HEK293T (cell line): ENCODE data around the gene ADIPOQ.

Experiments
- CTCF ChIA-PET: fragments of 350-600 bp; formaldehyde crosslinking; extraction: SDS; loops from one replicate; lab custom pipeline; 2021; ENCODE audit warnings: antibody characterized with exemption, inconsistent platforms; lab: Yijun Ruan, JAX
- POLR2A ChIA-PET: fragments of 350-600 bp; formaldehyde crosslinking; extraction: SDS; loops from one replicate; lab custom pipeline; 2020; ENCODE audit warnings: antibody characterized with exemption, inconsistent platforms; lab: Yijun Ruan, JAX
- DNase-seq: peaks from one replicate; pipeline ENCODE4 v3.0.0; 2012; ENCODE audit warnings: mixed read lengths; ENCODE audit errors: extremely low spot score
- ARNT ChIP-seq: fragments of 450-650 bp; IDR thresholded peaks from 2 replicates; pipeline ENCODE4 v1.6.1; 2017; ENCODE audit warnings: mild to moderate bottlenecking
- BHLHE40 ChIP-seq: fragments of 450-650 bp; IDR thresholded peaks from 2 replicates; pipeline ENCODE4 v1.6.1; 2016; ENCODE audit warnings: mild to moderate bottlenecking, moderate library complexity, borderline replicate concordance
- CTBP1 ChIP-seq: fragments of 450-650 bp; IDR thresholded peaks from 2 replicates; pipeline ENCODE4 v1.6.1; 2016; ENCODE audit warnings: borderline replicate concordance
- ELF4 ChIP-seq: fragments of 450-650 bp; IDR thresholded peaks from 2 replicates; pipeline ENCODE4 v1.6.1; 2017; ENCODE audit warnings: antibody characterized with exemption
- FOXA1 ChIP-seq: fragments of 450-650 bp; IDR thresholded peaks from 2 replicates; pipeline ENCODE4 v1.6.1; 2016; ENCODE audit warnings: mild to moderate bottlenecking
- FOXK2 ChIP-seq: fragments of 450-650 bp; IDR thresholded peaks from 2 replicates; pipeline ENCODE4 v1.6.1; 2016; ENCODE audit warnings: mild to moderate bottlenecking
- FOXM1 ChIP-seq: fragments of 450-650 bp; IDR thresholded peaks from 2 replicates; pipeline ENCODE4 v1.6.1; 2017; ENCODE audit warnings: mild to moderate bottlenecking, borderline replicate concordance
- HDGF ChIP-seq: fragments of 450-650 bp; IDR thresholded peaks from 2 replicates; pipeline ENCODE4 v1.6.1; 2017; ENCODE audit warnings: antibody characterized with exemption, borderline replicate concordance
- L3MBTL2 ChIP-seq: fragments of 450-650 bp; conservative IDR thresholded peaks from 2 replicates; pipeline ENCODE4 v1.6.1; 2016; ENCODE audit warnings: mild to moderate bottlenecking
- LEF1 ChIP-seq: fragments of 450-650 bp; IDR thresholded peaks from 2 replicates; pipeline ENCODE4 v1.6.1; 2017; ENCODE audit warnings: mild to moderate bottlenecking, borderline replicate concordance
- NFRKB ChIP-seq: fragments of 450-650 bp; IDR thresholded peaks from 2 replicates; pipeline ENCODE4 v1.6.1; 2016; ENCODE audit warnings: mild to moderate bottlenecking, moderate library complexity
- PKNOX1 ChIP-seq: fragments of 450-650 bp; IDR thresholded peaks from 2 replicates; pipeline ENCODE4 v1.6.1; 2016
- SP1 ChIP-seq: fragments of 450-650 bp; IDR thresholded peaks from 2 replicates; pipeline ENCODE4 v1.6.1; 2017
- SUZ12 ChIP-seq: fragments of 450-650 bp; IDR thresholded peaks from 2 replicates; pipeline ENCODE4 v1.6.1; 2016; ENCODE audit warnings: mild to moderate bottlenecking
- TARDBP ChIP-seq: fragments of 450-650 bp; IDR thresholded peaks from 2 replicates; pipeline ENCODE4 v1.6.1; 2016
- ZNF384 ChIP-seq: fragments of 450-650 bp; IDR thresholded peaks from 2 replicates; pipeline ENCODE4 v1.6.1; 2016

The ADIPOQ gene

DNA sequence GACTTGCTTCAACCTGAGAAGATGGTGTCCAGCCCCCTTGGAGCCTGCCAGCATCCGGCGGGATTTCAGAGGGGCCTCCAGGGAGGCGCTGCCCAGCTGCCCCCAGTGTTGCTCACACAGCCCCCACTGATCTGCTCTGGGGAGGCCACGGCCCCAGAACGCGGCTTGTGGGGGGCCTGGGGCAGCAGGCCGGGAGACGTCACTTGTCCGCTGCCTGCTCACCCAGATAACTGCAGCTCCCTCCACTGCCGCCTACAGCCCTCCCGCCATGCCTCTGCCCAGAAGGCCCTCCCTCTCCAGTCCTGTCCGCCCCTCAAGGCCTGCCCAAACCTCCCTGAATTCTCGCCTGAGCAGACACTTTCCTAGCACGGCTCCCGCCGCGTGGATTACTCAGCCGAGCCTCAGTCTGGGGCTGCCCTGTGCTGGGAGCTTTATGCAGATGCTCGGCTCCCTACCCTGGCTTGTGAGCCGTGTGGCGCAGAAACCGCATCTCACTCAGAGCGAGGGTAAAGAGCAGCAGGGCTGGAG is 17.2 kb upstream of the ADIPOQ start:
- CTCF ChIA-PET, result no interaction called here
- TF ChIP-seq FOXA1 (no peak), FOXK2 (no peak), L3MBTL2 (no peak), NFRKB (no peak), FOXM1 (no peak), PKNOX1 (no peak)
- POLR2A ChIA-PET, result interaction anchor here (1.5 to 2.7 kb wide), 2 partner anchors 12 to 19 kb away, joined by 5 to 9 read pairs; partner anchors contain the start of gene RFC4
- no peak for DNase-seq

- POLR2A ChIA-PET, result interaction anchor here (2.7 kb wide), 1 partner anchor 20 kb away, joined by 9 read pairs; the partner anchor contains the start of gene RFC4
- no peak for TF ChIP-seq ZNF384
- no peak for TF ChIP-seq FOXM1
- TF ChIP-seq LEF1, result no peak
- TF ChIP-seq SUZ12, result no peak
- no peak for TF ChIP-seq TARDBP
- no peak for TF ChIP-seq PKNOX1
- no peak for TF ChIP-seq FOXA1
- no peak for TF ChIP-seq ARNT
- no peak for TF ChIP-seq FOXK2
- no peak for TF ChIP-seq CTBP1
- TF ChIP-seq SP1, result no peak
- TF ChIP-seq BHLHE40, result no peak
- TF ChIP-seq NFRKB, result no peak
- TF ChIP-seq L3MBTL2, result no peak
- no peak for TF ChIP-seq ELF4
- no peak for TF ChIP-seq HDGF
- CTCF ChIA-PET, result interaction anchor here (0.6 kb wide), 1 partner anchor 211 kb away, joined by 3 read pairs; no protein-coding TSS in a partner anchor
- DNase-seq, result no peak
Observed at GRCh38 chr3:186825872-186826409, 16.6 kb upstream of the ADIPOQ start.

GRCh38 chr3:186826410-186826975 is 16.0 kb upstream of the ADIPOQ start:
- ChIA-PET POLR2A (interaction anchor here (1.3 to 2.7 kb wide), 3 partner anchors 20 to 209 kb away, joined by 3 to 9 read pairs (median 3); partner anchors contain the start of gene RFC4), CTCF (interaction anchor here (0.6 kb wide), 1 partner anchor 212 kb away, joined by 3 read pairs; no protein-coding TSS in a partner anchor)
- DNase-seq, result no peak
- TF ChIP-seq L3MBTL2, result peak; percentile 56; the same call in 1 of the 2 replicates
- no peak for TF ChIP-seq SUZ12

GRCh38 chr3:186826976-186827857 is 15.3 kb upstream of the ADIPOQ start:
- DNase-seq, result peak; percentile 95
- ChIA-PET CTCF (interaction anchor here (0.8 kb wide), 1 partner anchor 286 kb away, joined by 3 read pairs; no protein-coding TSS in a partner anchor), POLR2A (interaction anchor here (0.7 to 1.5 kb wide), 3 partner anchors 30 to 338 kb away, joined by 3 read pairs; no protein-coding TSS in a partner anchor)
- TF ChIP-seq TARDBP (no peak), FOXK2 (no peak), NFRKB (no peak), FOXM1 (no peak), L3MBTL2 (peak; percentile 54), LEF1 (no peak)

DNA sequence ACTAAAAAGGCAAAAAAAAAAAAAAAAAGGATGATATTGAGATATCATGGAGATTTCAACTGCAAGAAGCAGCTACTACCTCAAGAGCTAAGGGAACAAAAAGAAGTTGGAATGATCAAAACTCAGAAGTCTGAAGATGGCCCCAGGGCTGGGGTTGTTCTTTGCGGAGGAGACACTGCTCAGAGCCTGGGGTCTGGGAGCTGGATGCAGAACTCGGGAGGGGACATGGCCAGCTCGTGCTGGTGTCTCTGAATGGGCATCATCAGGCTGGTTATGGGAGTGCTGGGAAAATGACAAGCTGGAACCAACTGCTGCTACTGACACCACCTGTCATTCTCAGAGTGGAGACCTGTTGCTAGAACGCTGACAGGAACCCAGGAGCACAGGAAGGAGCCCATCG is 14.2 kb upstream of the ADIPOQ start:
- ChIA-PET CTCF (interaction anchor here (0.6 kb wide), 1 partner anchor 239 kb away, joined by 5 read pairs; no protein-coding TSS in a partner anchor), POLR2A (interaction anchor here (1.0 kb wide), 1 partner anchor 23 kb away, joined by 3 read pairs; no protein-coding TSS in a partner anchor)
- no peak for TF ChIP-seq L3MBTL2
- no peak for DNase-seq

DNA sequence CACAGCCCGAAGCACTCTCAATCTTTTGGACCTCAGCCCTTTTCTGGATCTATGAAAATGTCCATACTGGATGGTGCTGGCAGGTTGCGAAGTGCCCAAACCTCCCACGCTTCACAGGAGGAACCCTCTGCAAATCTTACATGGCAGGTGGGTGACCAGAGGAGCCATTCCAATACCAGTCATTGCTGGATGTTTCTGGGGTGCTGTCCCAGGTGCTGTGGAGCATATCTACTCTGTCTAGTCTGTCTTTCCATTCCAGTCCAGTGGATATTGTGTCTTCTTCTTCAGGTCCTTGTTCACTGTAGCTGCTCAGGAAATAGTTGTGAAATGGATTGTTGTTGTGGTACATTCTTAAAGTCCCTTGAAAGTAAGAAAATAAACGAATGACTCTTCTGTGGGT is 10.7 kb upstream of the ADIPOQ start:
- POLR2A ChIA-PET, result no interaction called here
- TF ChIP-seq PKNOX1, result no peak
- no peak for DNase-seq
- CTCF ChIA-PET, result no interaction called here
